Ishikawa (cell line): Measurements from ENCODE around the gene SLC37A1.

Experiments used
- CEBPB ChIP-seq: IDR thresholded peaks from 2 replicates; pipeline ENCODE4 v1.6.1; 2012
- CREB1 ChIP-seq: IDR thresholded peaks from 2 replicates; pipeline ENCODE4 v1.6.1; 2012; ENCODE audit warnings: low read depth
- EGR1 ChIP-seq: IDR thresholded peaks from 2 replicates; pipeline ENCODE4 v1.6.1; 2012
- EP300 ChIP-seq: IDR thresholded peaks from 2 replicates; pipeline ENCODE4 v1.6.1; 2012; ENCODE audit warnings: borderline replicate concordance
- FOXM1 ChIP-seq: IDR thresholded peaks from 2 replicates; pipeline ENCODE4 v1.6.1; 2012; ENCODE audit warnings: low read depth, borderline replicate concordance
- NFIC ChIP-seq: IDR thresholded peaks from 2 replicates; pipeline ENCODE4 v1.6.1; 2012
- RAD21 ChIP-seq: IDR thresholded peaks from 2 replicates; pipeline ENCODE4 v1.6.1; 2012; ENCODE audit warnings: low read depth
- TAF1 ChIP-seq: IDR thresholded peaks from 2 replicates; pipeline ENCODE4 v1.6.1; 2012; ENCODE audit warnings: low read depth, mild to moderate bottlenecking
- TCF12 ChIP-seq: IDR thresholded peaks from 2 replicates; pipeline ENCODE4 v1.6.1; 2012; ENCODE audit warnings: low read depth
- TEAD4 ChIP-seq: IDR thresholded peaks from 2 replicates; pipeline ENCODE4 v1.6.1; 2012
- YY1 ChIP-seq: IDR thresholded peaks from 2 replicates; pipeline ENCODE4 v1.6.1; 2012; ENCODE audit warnings: low read depth
- ZBTB7A ChIP-seq: IDR thresholded peaks from 2 replicates; pipeline ENCODE4 v1.6.1; 2012; ENCODE audit warnings: low read depth
- TF ChIP-seq, protein P1 (sequence below): IDR thresholded peaks from 2 replicates; pipeline ENCODE4 v1.6.1; 2012; ENCODE audit warnings: low read depth, mild to moderate bottlenecking
- TF ChIP-seq, protein P2 (sequence below): IDR thresholded peaks from 2 replicates; pipeline ENCODE4 v1.6.1; 2012
- TF ChIP-seq, protein P3 (sequence below): IDR thresholded peaks from 2 replicates; pipeline ENCODE4 v1.6.1; 2012

Gene SLC37A1

DNA sequence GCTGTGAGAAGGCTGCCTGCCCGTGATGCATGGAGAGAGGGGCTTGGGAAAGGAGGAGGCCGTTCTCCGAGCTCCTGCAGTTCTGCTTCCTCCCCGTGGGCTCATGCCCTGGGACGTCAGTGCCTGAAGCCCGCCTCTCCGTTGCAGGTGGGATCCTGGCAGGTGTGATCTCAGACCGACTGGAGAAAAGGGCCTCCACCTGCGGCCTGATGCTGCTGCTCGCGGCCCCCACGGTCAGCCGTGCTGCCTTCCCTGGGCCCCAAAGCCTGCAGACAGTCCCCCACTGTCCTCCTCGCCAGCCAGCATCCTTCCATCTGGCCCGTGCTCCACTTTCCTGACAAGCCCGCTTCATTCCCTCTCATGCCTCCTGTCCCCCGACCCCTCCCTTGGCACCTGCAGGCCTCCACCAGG lies 50.9 kb downstream of the SLC37A1 start:
- TF ChIP-seq FOXM1 (no peak), YY1 (no peak), EP300 (no peak)
- TF ChIP-seq, protein P1, sequence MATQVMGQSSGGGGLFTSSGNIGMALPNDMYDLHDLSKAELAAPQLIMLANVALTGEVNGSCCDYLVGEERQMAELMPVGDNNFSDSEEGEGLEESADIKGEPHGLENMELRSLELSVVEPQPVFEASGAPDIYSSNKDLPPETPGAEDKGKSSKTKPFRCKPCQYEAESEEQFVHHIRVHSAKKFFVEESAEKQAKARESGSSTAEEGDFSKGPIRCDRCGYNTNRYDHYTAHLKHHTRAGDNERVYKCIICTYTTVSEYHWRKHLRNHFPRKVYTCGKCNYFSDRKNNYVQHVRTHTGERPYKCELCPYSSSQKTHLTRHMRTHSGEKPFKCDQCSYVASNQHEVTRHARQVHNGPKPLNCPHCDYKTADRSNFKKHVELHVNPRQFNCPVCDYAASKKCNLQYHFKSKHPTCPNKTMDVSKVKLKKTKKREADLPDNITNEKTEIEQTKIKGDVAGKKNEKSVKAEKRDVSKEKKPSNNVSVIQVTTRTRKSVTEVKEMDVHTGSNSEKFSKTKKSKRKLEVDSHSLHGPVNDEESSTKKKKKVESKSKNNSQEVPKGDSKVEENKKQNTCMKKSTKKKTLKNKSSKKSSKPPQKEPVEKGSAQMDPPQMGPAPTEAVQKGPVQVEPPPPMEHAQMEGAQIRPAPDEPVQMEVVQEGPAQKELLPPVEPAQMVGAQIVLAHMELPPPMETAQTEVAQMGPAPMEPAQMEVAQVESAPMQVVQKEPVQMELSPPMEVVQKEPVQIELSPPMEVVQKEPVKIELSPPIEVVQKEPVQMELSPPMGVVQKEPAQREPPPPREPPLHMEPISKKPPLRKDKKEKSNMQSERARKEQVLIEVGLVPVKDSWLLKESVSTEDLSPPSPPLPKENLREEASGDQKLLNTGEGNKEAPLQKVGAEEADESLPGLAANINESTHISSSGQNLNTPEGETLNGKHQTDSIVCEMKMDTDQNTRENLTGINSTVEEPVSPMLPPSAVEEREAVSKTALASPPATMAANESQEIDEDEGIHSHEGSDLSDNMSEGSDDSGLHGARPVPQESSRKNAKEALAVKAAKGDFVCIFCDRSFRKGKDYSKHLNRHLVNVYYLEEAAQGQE = no peak
- TF ChIP-seq, protein P2, sequence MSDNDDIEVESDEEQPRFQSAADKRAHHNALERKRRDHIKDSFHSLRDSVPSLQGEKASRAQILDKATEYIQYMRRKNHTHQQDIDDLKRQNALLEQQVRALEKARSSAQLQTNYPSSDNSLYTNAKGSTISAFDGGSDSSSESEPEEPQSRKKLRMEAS = no peak

DNA sequence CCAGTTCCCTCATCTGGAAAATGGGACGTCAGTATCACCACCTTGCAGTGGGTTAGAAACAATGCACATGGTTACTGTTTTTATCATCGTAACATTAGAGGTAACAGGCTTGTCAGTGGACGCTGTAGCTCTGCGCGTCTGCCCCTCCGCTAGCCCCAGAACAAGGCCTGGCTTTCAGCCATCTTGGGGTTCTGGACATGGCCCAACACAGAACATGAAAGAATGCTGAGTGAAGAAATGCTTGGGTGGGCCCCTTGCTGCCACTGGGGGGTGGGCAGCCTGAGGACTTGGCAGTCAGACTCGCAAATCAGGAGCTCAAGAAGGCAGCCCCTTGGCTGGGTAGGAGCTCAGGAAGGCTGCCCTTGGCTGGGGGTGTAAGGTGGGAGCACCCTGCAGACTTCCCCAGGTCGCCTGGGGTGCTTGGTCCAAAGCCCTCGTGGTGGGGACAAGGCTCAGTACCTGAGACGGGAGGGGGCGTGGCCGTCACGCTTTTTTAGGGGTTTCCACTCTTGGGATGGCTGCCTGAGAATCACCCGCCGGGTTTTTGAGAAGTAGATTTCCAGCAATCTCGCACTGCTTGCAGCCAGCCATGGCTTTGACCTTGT lies 51.7 kb downstream of the SLC37A1 start:
- TF ChIP-seq EGR1 (no peak), ZBTB7A (no peak), FOXM1 (no peak), TEAD4 (no peak), TCF12 (no peak), YY1 (no peak), NFIC (no peak), RAD21 (no peak), TAF1 (no peak), EP300 (no peak), CEBPB (no peak), CREB1 (no peak)
- TF ChIP-seq, protein P1 = no peak
- TF ChIP-seq, protein P2 = no peak
- TF ChIP-seq, protein P3, sequence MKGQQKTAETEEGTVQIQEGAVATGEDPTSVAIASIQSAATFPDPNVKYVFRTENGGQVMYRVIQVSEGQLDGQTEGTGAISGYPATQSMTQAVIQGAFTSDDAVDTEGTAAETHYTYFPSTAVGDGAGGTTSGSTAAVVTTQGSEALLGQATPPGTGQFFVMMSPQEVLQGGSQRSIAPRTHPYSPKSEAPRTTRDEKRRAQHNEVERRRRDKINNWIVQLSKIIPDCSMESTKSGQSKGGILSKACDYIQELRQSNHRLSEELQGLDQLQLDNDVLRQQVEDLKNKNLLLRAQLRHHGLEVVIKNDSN = no peak

DNA sequence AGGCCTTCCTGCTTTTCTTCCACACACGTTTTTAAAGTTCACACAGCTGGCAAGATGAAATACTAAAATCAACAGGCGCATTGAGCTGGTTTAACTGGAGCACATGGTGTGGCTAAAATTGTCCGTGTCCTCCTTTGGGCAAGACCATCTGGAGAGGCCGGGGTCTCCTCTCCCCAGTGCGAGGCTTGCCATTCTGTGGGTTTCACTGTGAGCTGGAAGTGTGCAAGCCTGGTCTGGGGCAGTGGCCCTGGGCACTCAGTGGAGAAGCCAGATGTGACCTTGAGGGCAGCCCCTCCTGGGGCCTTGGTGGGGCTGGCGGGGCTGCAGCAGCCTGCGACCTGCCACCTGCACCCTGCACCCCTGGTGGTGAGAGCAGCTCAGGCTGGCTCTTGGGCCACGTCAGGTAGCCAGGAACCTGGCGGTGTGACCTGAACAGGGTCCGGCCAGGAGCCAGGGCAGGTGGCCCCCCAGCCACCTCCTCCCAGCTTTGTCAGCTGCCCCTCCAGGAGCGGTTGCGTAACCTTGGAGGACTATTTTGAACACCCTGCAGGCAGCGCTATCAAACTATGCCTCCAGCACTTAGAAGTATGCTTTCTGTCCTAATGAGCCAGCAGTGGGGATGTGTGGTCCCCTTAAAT lies 52.4 kb downstream of the SLC37A1 start:
- TF ChIP-seq YY1 = no peak
- TF ChIP-seq, protein P1 = no peak
- TF ChIP-seq CEBPB = peak; percentile 51

DNA sequence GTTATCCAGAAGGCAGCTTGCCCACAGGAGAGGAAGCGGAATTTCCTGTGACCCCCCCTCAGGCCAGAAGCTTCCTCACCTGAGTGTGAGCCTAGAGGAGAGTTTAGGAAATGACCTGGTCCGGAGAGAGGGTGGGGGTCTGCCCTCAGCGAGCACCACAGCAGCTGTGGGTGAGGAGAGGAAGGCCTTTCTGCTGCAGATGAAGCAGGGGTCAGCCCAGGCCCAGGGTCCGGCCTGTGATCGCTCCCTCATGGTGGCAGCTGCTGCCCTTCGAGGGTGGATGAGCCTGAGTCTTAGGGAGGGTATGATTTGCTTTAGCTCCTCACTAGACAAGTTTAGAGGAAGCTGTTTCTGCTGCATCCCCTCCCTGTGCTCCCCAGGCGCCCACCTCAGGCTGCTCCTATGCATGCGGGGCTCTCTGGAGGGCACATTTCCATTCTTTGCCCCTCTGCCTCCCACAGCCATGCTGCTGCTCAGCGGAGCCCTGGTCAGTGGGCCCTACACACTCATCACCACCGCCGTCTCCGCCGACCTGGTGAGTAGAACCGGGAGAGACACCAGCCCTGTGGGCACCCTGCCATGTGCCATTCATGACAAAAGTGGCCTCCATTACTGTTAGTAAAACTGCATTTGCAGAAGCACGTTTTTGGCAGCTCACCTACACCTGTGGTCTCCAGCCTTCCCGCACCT lies 53.0 kb downstream of the SLC37A1 start:
- no peak for TF ChIP-seq TCF12
- no peak for TF ChIP-seq NFIC
- no peak for TF ChIP-seq EP300
- no peak for TF ChIP-seq RAD21
- no peak for TF ChIP-seq CREB1
- no peak for TF ChIP-seq TEAD4
- TF ChIP-seq, protein P3 = no peak
- no peak for TF ChIP-seq YY1
- TF ChIP-seq, protein P2 = no peak
- TF ChIP-seq TAF1 = no peak
- TF ChIP-seq CEBPB = no peak
- no peak for TF ChIP-seq EGR1
- no peak for TF ChIP-seq ZBTB7A
- TF ChIP-seq, protein P1 = no peak
- TF ChIP-seq FOXM1 = no peak
